22Rv1 (cell line): ENCODE results near the gene FXYD6.

ENCODE experiments used
- ZFX ChIP-seq: fragments of 450-650 bp; IDR thresholded peaks from 2 replicates; pipeline ENCODE4 v1.6.1; 2017; ENCODE audit warnings: antibody characterized with exemption, borderline replicate concordance
- TF ChIP-seq, protein P1 (sequence below): fragments of 450-650 bp; IDR thresholded peaks from 2 replicates; pipeline ENCODE4 v1.5.1; 2017; ENCODE audit warnings: mild to moderate bottlenecking

DNA sequence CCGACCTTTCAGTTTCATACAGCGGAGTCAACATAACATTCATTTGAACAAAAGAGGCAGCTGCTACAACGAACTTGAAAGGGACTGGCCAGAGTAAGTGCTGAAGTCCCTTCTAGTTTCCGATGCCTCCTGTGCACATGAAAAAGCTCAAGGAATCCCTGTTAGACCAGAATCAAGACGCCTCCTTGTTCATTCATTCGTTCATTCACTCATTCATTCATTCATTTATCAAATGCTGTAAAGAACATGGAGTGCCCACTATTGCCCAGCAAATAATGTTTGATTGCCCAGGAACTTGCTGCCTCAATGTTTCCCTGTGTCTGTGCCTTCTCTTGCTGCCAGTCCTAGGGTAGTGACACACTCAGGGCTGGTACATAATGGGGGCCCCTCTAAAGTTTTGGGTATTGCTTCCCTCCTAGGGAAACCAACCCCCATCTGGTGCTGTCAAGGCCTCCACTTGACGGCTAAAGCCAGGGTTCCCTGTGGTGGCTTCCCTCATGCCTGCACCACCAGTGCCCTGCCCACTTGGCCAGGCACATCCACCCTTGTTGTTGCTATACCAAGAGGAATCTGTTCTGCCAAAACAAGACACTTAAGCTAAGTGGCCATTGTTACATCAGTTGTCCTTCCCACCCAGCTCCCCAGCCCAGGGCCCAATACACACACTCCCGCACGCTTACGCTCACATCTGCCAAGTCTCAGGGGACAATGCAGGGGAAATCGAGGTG, 48.9 kb upstream of the FXYD6 start:
- TF ChIP-seq, protein P1, sequence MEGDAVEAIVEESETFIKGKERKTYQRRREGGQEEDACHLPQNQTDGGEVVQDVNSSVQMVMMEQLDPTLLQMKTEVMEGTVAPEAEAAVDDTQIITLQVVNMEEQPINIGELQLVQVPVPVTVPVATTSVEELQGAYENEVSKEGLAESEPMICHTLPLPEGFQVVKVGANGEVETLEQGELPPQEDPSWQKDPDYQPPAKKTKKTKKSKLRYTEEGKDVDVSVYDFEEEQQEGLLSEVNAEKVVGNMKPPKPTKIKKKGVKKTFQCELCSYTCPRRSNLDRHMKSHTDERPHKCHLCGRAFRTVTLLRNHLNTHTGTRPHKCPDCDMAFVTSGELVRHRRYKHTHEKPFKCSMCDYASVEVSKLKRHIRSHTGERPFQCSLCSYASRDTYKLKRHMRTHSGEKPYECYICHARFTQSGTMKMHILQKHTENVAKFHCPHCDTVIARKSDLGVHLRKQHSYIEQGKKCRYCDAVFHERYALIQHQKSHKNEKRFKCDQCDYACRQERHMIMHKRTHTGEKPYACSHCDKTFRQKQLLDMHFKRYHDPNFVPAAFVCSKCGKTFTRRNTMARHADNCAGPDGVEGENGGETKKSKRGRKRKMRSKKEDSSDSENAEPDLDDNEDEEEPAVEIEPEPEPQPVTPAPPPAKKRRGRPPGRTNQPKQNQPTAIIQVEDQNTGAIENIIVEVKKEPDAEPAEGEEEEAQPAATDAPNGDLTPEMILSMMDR: no peak
- no peak for TF ChIP-seq ZFX
